HG02610 (cell line): ENCODE measurements around the gene CLN6.
"Not testable (repeated sequence)": the region's sequence is repeated elsewhere in the genome, so short reads cannot be mapped to it uniquely, and the experiment has no call there.

Experiments
- ATAC-seq: cut with Tn5 transposase; IDR thresholded peaks from one replicate; pipeline ENCODE4 v1.9.1; 2021; ENCODE audit warnings: mild to moderate bottlenecking, moderate library complexity; ENCODE audit not compliant: unreplicated experiment

The CLN6 gene

GRCh38 chr15:68207176-68207935, 22.2 kb downstream of the CLN6 start:
- no peak for ATAC-seq

GRCh38 chr15:68206711-68207151, 22.8 kb downstream of the CLN6 start:
- ATAC-seq, result no peak

GRCh38 chr15:68205954-68206539, 23.5 kb downstream of the CLN6 start:
- ATAC-seq, result no peak

GRCh38 chr15:68205558-68205944, 24.0 kb downstream of the CLN6 start:
- no peak for ATAC-seq

- ATAC-seq, result no peak
These were observed 24.6 kb downstream of the CLN6 start, which contains the start of gene CALML4 for GRCh38 chr15:68204776-68205557. TSS of gene CALML4 (minus strand) at chr15:68205332. CDS start at chr15:68205247, 85 bp downstream.

- no peak for ATAC-seq
These were observed 25.2 kb downstream of the CLN6 start for GRCh38 chr15:68204361-68204760.

- no peak for ATAC-seq
These were observed 25.6 kb downstream of the CLN6 start for GRCh38 chr15:68203956-68204355.

GRCh38 chr15:68203486-68203885, 26.0 kb downstream of the CLN6 start:
- no peak for ATAC-seq

- not testable (repeated sequence) for ATAC-seq
These were observed 26.5 kb downstream of the CLN6 start for GRCh38 chr15:68202994-68203393.

- no peak for ATAC-seq
These were observed 27.7 kb downstream of the CLN6 start for GRCh38 chr15:68201879-68202261.

- ATAC-seq, result no peak
These were observed 28.2 kb downstream of the CLN6 start for GRCh38 chr15:68201153-68201878.

GRCh38 chr15:68200016-68200861, 29.3 kb downstream of the CLN6 start:
- no peak for ATAC-seq

- ATAC-seq, result no peak
These were observed 30.2 kb downstream of the CLN6 start for GRCh38 chr15:68199340-68199739.

- ATAC-seq, result no peak
These were observed 31.7 kb downstream of the CLN6 start for GRCh38 chr15:68197661-68198437.

- ATAC-seq, result no peak
These were observed 32.4 kb downstream of the CLN6 start for GRCh38 chr15:68197170-68197492.

- ATAC-seq, result no peak
These were observed 32.9 kb downstream of the CLN6 start for GRCh38 chr15:68196445-68197169.

GRCh38 chr15:68195336-68196112, 34.0 kb downstream of the CLN6 start:
- no peak for ATAC-seq
